HEK293 (cell line): ENCODE results near the gene SEPTIN5.
A peak's percentile ranks its signal among the peaks of the same experiment; 100 is the strongest.

ENCODE experiments used
- CTCF ChIA-PET: fragments of 350-600 bp; formaldehyde crosslinking; extraction: SDS; loops from one replicate; lab custom pipeline; 2021; ENCODE audit warnings: antibody characterized with exemption; lab: Yijun Ruan, JAX
- POLR2A ChIA-PET: fragments of 300-600 bp; formaldehyde crosslinking; extraction: SDS; loops from one replicate; lab custom pipeline; 2020; ENCODE audit warnings: antibody characterized with exemption, inconsistent platforms; lab: Yijun Ruan, JAX
- H3K27ac ChIP-seq: fragments of 200-500 bp; sonication (Bioruptor generic); 2 replicates; pipeline ENCODE4 v1.5.1; 2014; ENCODE audit warnings: low read depth, low read length, control low read depth, inconsistent platforms; ENCODE audit errors: extremely low read depth
- H3K36me3 ChIP-seq, 2 experiments: fragments of 200-500 bp in 1 of 2; sonication (Bioruptor generic) in 1 of 2; 1 replicate in 1 of 2; 2 replicates in 1 of 2; pipeline ENCODE4 v1.5.1; 2014 to 2017; ENCODE audit warnings: inconsistent platforms in 2 of 2, low read length in 2 of 2; ENCODE audit not compliant: control insufficient read depth in 2 of 2, insufficient read depth in 1 of 2
- H3K4me1 ChIP-seq: fragments of 200-500 bp; sonication (Bioruptor generic); 2 replicates; pipeline ENCODE4 v1.5.1; 2014; ENCODE audit warnings: mild to moderate bottlenecking, low read length, inconsistent platforms; ENCODE audit not compliant: control insufficient read depth, insufficient read depth
- H3K4me3 ChIP-seq: 2 replicates; pipeline ENCODE4 v1.5.1; 2011; ENCODE audit warnings: low read depth, mild to moderate bottlenecking, control low read depth, low read length, moderate library complexity
- H3K9me3 ChIP-seq: fragments of 200-500 bp; sonication (Bioruptor generic); 2 replicates; pipeline ENCODE4 v1.5.1; 2014; ENCODE audit warnings: low read depth, low read length, inconsistent platforms; ENCODE audit not compliant: control insufficient read depth, insufficient read depth
- GLIS2 ChIP-seq: fragments of 450-650 bp; formaldehyde crosslinking; IDR thresholded peaks from 2 replicates; pipeline ENCODE4 v1.5.1; 2016; ENCODE audit warnings: missing biosample characterization, missing genetic modification characterization
- KLF10 ChIP-seq: fragments of 450-650 bp; IDR thresholded peaks from 2 replicates; pipeline ENCODE4 v1.5.1; 2018; ENCODE audit warnings: missing biosample characterization, mild to moderate bottlenecking, missing genetic modification characterization
- SALL2 ChIP-seq: fragments of 450-650 bp; formaldehyde crosslinking; IDR thresholded peaks from 2 replicates; pipeline ENCODE4 v1.5.0; 2017; ENCODE audit warnings: missing biosample characterization, mild to moderate bottlenecking, missing genetic modification characterization, borderline replicate concordance
- ZBTB21 ChIP-seq: fragments of 450-650 bp; formaldehyde crosslinking; IDR thresholded peaks from 2 replicates; pipeline ENCODE4 v1.5.1; 2017; ENCODE audit warnings: missing biosample characterization, missing genetic modification characterization
- ZBTB8A ChIP-seq: fragments of 450-650 bp; formaldehyde crosslinking; IDR thresholded peaks from 2 replicates; pipeline ENCODE4 v1.5.1; 2016; ENCODE audit warnings: missing biosample characterization, missing genetic modification characterization
- ZEB2 ChIP-seq: fragments of 450-650 bp; formaldehyde crosslinking; IDR thresholded peaks from 2 replicates; pipeline ENCODE4 v1.5.1; 2016; ENCODE audit warnings: missing biosample characterization, missing genetic modification characterization
- ZNF16 ChIP-seq: fragments of 450-650 bp; formaldehyde crosslinking; IDR thresholded peaks from 2 replicates; pipeline ENCODE4 v1.5.1; 2016; ENCODE audit warnings: low read depth, missing biosample characterization, missing genetic modification characterization
- ZNF184 ChIP-seq: fragments of 450-650 bp; IDR thresholded peaks from 2 replicates; pipeline ENCODE4 v1.5.1; 2018; ENCODE audit warnings: missing biosample characterization, mild to moderate bottlenecking, missing genetic modification characterization
- ZNF366 ChIP-seq: fragments of 450-650 bp; formaldehyde crosslinking; conservative IDR thresholded peaks from 2 replicates; pipeline ENCODE4 v1.5.1; 2016; ENCODE audit warnings: missing biosample characterization, missing genetic modification characterization
- ZNF394 ChIP-seq: fragments of 450-650 bp; formaldehyde crosslinking; IDR thresholded peaks from 2 replicates; pipeline ENCODE4 v1.5.1; 2016; ENCODE audit warnings: missing biosample characterization, missing genetic modification characterization, mild to moderate bottlenecking, moderate library complexity, borderline replicate concordance
- ZNF433 ChIP-seq: fragments of 450-650 bp; formaldehyde crosslinking; IDR thresholded peaks from 2 replicates; pipeline ENCODE4 v1.5.1; 2016; ENCODE audit warnings: missing biosample characterization, missing genetic modification characterization, low read depth
- ZNF488 ChIP-seq: fragments of 450-650 bp; formaldehyde crosslinking; IDR thresholded peaks from 2 replicates; pipeline ENCODE4 v1.5.1; 2016; ENCODE audit warnings: missing biosample characterization, missing genetic modification characterization
- ZNF529 ChIP-seq: fragments of 450-650 bp; formaldehyde crosslinking; IDR thresholded peaks from 2 replicates; pipeline ENCODE4 v1.5.1; 2017; ENCODE audit warnings: missing genetic modification characterization, missing biosample characterization; ENCODE audit not compliant: insufficient replicate concordance
- ZNF548 ChIP-seq: fragments of 450-650 bp; formaldehyde crosslinking; IDR thresholded peaks from 2 replicates; pipeline ENCODE4 v1.5.1; 2016; ENCODE audit warnings: missing biosample characterization, missing genetic modification characterization
- ZNF571 ChIP-seq: fragments of 450-650 bp; formaldehyde crosslinking; IDR thresholded peaks from 2 replicates; pipeline ENCODE4 v1.5.0; 2017; ENCODE audit warnings: missing biosample characterization, missing genetic modification characterization
- ZNF580 ChIP-seq: fragments of 450-650 bp; formaldehyde crosslinking; IDR thresholded peaks from 2 replicates; pipeline ENCODE4 v1.5.1; 2016; ENCODE audit warnings: missing biosample characterization, missing genetic modification characterization
- ZNF621 ChIP-seq: fragments of 450-650 bp; formaldehyde crosslinking; IDR thresholded peaks from 2 replicates; pipeline ENCODE4 v1.5.1; 2017; ENCODE audit warnings: missing biosample characterization, missing genetic modification characterization
- ZNF664 ChIP-seq: fragments of 450-650 bp; formaldehyde crosslinking; IDR thresholded peaks from 2 replicates; pipeline ENCODE4 v1.5.1; 2016; ENCODE audit warnings: missing biosample characterization, missing genetic modification characterization
- ZSCAN18 ChIP-seq: fragments of 450-650 bp; formaldehyde crosslinking; IDR thresholded peaks from 2 replicates; pipeline ENCODE4 v1.5.1; 2016; ENCODE audit warnings: missing biosample characterization, missing genetic modification characterization
- ZXDB ChIP-seq: fragments of 450-650 bp; formaldehyde crosslinking; IDR thresholded peaks from 2 replicates; pipeline ENCODE4 v1.5.1; 2016; ENCODE audit warnings: missing biosample characterization, missing genetic modification characterization

SEPTIN5 gene

GRCh38 chr22:19700790-19701419, 13.4 kb upstream of the SEPTIN5 start:
- no peak overlapping the region for H3K4me3 ChIP-seq
- TF ChIP-seq ZNF366 (peak; percentile 66), ZNF548 (tag by site-specific recombination) (no peak)
- H3K4me1 ChIP-seq = no peaks in the 10 kb centered on the region
- no peak overlapping the region for H3K27ac ChIP-seq
- no peaks in the 10 kb centered on the region for H3K9me3 ChIP-seq
- CTCF ChIA-PET = interaction anchor here (0.9 to 1.4 kb wide), 3 partner anchors 11 to 209 kb away, joined by 4 to 7 read pairs (median 4); no protein-coding TSS in a partner anchor
- no peaks in the 10 kb centered on the region for H3K36me3 ChIP-seq
- POLR2A ChIA-PET = no interaction called here

GRCh38 chr22:19701420-19702145, 12.7 kb upstream of the SEPTIN5 start:
- CTCF ChIA-PET = interaction anchor here (1.1 to 1.4 kb wide), 3 partner anchors 12 to 209 kb away, joined by 3 to 7 read pairs (median 5); no protein-coding TSS in a partner anchor
- Histone ChIP-seq H3K9me3 (no peaks in the 10 kb centered on the region), H3K36me3 (no peaks in the 10 kb centered on the region), H3K27ac (no peak overlapping the region), H3K4me1 (no peaks in the 10 kb centered on the region), H3K4me3 (no peak overlapping the region)
- TF ChIP-seq ZEB2 (tag by site-specific recombination) = no peak
- TF ChIP-seq SALL2 (tag by site-specific recombination) = no peak
- no peak for TF ChIP-seq ZNF184 (tag by site-specific recombination)
- TF ChIP-seq ZBTB21 (tag by site-specific recombination) = no peak
- TF ChIP-seq ZNF571 = no peak
- TF ChIP-seq ZNF621 = no peak
- no peak for TF ChIP-seq ZNF394 (tag by site-specific recombination)
- TF ChIP-seq ZNF16 (tag by site-specific recombination) = no peak
- TF ChIP-seq ZXDB = no peak
- TF ChIP-seq ZNF529 (tag by site-specific recombination) = no peak
- no peak for TF ChIP-seq ZNF488 (tag by site-specific recombination)
- no peak for TF ChIP-seq GLIS2 (tag by site-specific recombination)
- no peak for TF ChIP-seq ZSCAN18 (tag by site-specific recombination)
- TF ChIP-seq KLF10 (tag by site-specific recombination) = no peak
- TF ChIP-seq ZNF664 (tag by site-specific recombination) = no peak
- TF ChIP-seq ZNF580 (tag by site-specific recombination) = no peak
- no peak for TF ChIP-seq ZNF433 (tag by site-specific recombination)
- TF ChIP-seq ZBTB8A (tag by site-specific recombination) = no peak
- POLR2A ChIA-PET = no interaction called here
